ENCODE data around the gene EXOG.

DNA sequence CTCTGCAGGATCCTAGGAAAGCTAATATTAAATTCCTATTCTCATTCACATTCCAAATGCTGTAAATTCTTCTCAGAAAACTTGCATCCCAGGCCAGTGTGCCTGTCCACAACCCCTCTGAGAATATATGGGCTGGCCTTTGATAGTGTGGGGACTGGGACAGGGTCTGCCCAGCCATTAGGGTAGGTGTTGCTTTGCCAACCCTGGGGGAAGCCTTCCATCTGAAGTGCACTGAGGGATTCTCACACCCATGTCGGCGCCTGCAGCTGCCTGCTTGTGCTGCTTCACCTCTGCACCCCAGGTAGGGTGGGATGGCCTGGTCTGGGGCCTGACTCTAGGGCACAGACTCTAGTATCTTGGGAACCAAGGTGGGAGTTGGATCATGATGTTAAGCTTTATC, 15.2 kb upstream of the EXOG start:
- TF ChIP-seq, protein P1, sequence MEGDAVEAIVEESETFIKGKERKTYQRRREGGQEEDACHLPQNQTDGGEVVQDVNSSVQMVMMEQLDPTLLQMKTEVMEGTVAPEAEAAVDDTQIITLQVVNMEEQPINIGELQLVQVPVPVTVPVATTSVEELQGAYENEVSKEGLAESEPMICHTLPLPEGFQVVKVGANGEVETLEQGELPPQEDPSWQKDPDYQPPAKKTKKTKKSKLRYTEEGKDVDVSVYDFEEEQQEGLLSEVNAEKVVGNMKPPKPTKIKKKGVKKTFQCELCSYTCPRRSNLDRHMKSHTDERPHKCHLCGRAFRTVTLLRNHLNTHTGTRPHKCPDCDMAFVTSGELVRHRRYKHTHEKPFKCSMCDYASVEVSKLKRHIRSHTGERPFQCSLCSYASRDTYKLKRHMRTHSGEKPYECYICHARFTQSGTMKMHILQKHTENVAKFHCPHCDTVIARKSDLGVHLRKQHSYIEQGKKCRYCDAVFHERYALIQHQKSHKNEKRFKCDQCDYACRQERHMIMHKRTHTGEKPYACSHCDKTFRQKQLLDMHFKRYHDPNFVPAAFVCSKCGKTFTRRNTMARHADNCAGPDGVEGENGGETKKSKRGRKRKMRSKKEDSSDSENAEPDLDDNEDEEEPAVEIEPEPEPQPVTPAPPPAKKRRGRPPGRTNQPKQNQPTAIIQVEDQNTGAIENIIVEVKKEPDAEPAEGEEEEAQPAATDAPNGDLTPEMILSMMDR (IDR thresholded peaks at IDR 0.05; ENCODE audit: low read length): no peak
- TF ChIP-seq EZH2 (IDR thresholded peaks at IDR 0.05; ENCODE audit: borderline replicate concordance, low read length): no peak

Data from OCI-LY1 (cell line).